Erythroblast (primary cell): ENCODE measurements around the gene TMEM52B.
"Not testable (repeated sequence)": the region's sequence is repeated elsewhere in the genome, so short reads cannot be mapped to it uniquely, and the experiment has no call there.

Source experiments
- DNase-seq, 2 experiments: peaks; one replicate each; lab custom pipeline; 2025; lab: John Stamatoyannopoulos, UW
- GATA1 ChIP-seq: IDR thresholded peaks from 2 replicates; pipeline ENCODE4 v1.6.1; 2011; ENCODE audit warnings: low read depth, mild to moderate bottlenecking, control low read depth, low read length, moderate library complexity
- POLR2A ChIP-seq: IDR thresholded peaks from 2 replicates; pipeline ENCODE4 v1.6.1; 2011; ENCODE audit warnings: mild to moderate bottlenecking, low read length

TMEM52B gene

GRCh38 chr12:10211101-10211939, 32.5 kb downstream of the TMEM52B start:
- no peak for DNase-seq
- no peak for TF ChIP-seq POLR2A
- no peak for TF ChIP-seq GATA1

- peak; percentile 74 for TF ChIP-seq POLR2A
- no peak for TF ChIP-seq GATA1
- DNase-seq: peak; percentile 95 to 98
Measured at GRCh38 chr12:10211940-10212738, 33.3 kb downstream of the TMEM52B start.

GRCh38 chr12:10212739-10213131, 33.9 kb downstream of the TMEM52B start, which contains the start of gene GABARAPL1:
GABARAPL1 (plus strand) TSS chr12:10212877; CDS start chr12:10213130, 253 bp downstream.
- peak; percentile 83 to 94 for DNase-seq
- peak; percentile 12 for TF ChIP-seq POLR2A
- no peak for TF ChIP-seq GATA1

GRCh38 chr12:10213168-10214135, 34.6 kb downstream of the TMEM52B start:
- TF ChIP-seq POLR2A (peak; percentile 51), GATA1 (no peak)
- peak; percentile 88 to 94 for DNase-seq

- DNase-seq: peak in 1 of 2 experiments; percentile 33
- TF ChIP-seq POLR2A (no peak), GATA1 (no peak)
Measured at GRCh38 chr12:10214136-10214894, 35.5 kb downstream of the TMEM52B start.

GRCh38 chr12:10214895-10215267, 36.0 kb downstream of the TMEM52B start:
- TF ChIP-seq GATA1: no peak
- no peak for TF ChIP-seq POLR2A
- DNase-seq: no peak

GRCh38 chr12:10215436-10215835, 36.6 kb downstream of the TMEM52B start:
- no peak for DNase-seq
- TF ChIP-seq POLR2A (no peak), GATA1 (no peak)

- DNase-seq: not testable (repeated sequence)
Measured at GRCh38 chr12:10215946-10216345, 37.1 kb downstream of the TMEM52B start.

GRCh38 chr12:10218021-10218420, 39.2 kb downstream of the TMEM52B start:
- DNase-seq: no peak
- no peak for TF ChIP-seq GATA1
- no peak for TF ChIP-seq POLR2A

GRCh38 chr12:10220398-10221077, 41.7 kb downstream of the TMEM52B start:
- DNase-seq: peak in 1 of 2 experiments; percentile 29
- TF ChIP-seq GATA1 (no peak), POLR2A (no peak)

GRCh38 chr12:10221846-10222245, 43.0 kb downstream of the TMEM52B start:
- no peak for DNase-seq
- TF ChIP-seq GATA1 (no peak), POLR2A (no peak)

GRCh38 chr12:10223208-10223607, 44.4 kb downstream of the TMEM52B start:
- DNase-seq: no peak
- no peak for TF ChIP-seq POLR2A
- TF ChIP-seq GATA1: no peak

GRCh38 chr12:10225426-10225825, 46.6 kb downstream of the TMEM52B start:
- DNase-seq: not testable (repeated sequence)
